Stimulated activated CD4-positive, alpha-beta T cell treated with anti-CD3 and anti-CD28 coated beads, Interleukin-12 subunit alpha, Interleukin-12 subunit beta, amount 100 ng/mL, for 24 hours (primary cell): ENCODE results near the gene AMHR2.
"Not testable (repeated sequence)": the region's sequence is repeated elsewhere in the genome, so short reads cannot be mapped to it uniquely, and the experiment has no call there.

ENCODE experiments used
- DNase-seq, 2 experiments: peaks; one replicate each; pipeline ENCODE4 v3.0.0-alpha.2; 2020; ENCODE audit warnings: low read depth in 2 of 2

The AMHR2 gene

DNA sequence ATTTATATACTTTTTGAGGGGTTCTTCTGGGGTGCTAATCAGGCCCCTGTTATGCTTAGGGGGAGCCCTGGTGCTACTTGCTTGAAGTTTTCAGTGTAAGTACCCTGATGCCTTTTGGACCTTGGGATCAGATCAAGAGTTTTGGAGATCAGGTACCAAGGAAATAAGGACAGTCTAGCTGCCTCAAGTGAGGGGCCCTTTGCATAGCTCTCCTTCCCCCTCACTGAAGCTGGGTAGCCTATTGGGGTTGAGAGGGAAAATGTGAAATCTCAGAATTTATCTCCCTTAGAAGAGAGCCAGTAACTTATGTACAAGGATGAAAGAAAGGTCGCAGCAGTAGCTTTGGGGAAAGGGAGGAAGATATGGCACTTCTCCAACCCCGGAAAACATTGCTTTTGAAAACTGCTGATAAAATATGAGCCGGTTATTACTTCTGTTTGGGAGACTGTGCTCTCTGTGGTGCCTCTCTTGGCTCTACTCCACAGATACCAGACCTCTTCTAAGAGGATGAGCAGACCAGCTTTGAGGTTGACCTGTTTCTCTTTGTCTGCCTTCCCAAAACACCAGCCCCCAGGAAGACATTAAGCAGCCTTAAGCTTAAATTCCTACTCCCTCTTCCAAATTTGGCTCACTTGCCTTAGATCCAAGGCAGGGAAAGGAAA is 8.8 kb upstream of the AMHR2 start:
- DNase-seq: no peak

DNA sequence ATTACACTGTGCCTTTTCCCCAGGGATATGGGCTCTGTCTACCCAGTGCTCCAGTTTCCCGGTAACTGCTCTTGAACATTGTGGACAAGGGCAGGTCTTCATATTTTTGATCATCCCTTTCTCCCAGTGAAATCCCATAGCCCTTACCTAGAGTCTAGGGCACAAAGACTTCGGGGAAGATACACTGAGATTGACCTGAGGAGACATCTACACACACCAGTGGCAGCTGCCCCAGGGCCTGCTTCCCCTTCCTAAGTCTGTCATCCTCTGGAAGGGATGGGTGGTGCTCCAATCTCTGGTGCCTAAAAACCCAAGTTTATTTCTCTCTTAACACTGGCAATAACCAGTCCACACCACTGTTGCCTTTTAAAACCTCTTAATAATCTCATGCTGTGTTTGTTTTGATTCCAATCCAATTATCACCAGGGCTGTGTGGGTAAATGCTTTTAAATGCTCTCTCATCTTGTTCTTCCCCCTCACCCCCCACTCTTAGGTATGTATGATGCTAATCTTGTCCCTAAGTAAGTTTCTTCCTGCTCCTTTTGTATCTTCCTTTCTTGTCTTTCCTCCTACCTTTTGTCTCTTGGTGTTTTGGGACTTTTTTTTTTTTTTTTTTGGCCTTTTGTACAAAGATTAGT is 7.8 kb upstream of the AMHR2 start:
- not testable (repeated sequence) for DNase-seq

- not testable (repeated sequence) for DNase-seq
Observed at GRCh38 chr12:53417291-53417816, 6.3 kb upstream of the AMHR2 start.

- DNase-seq: no peak
Observed at GRCh38 chr12:53418221-53418620, 5.4 kb upstream of the AMHR2 start.

- no peak for DNase-seq
Observed at GRCh38 chr12:53419756-53420155, 3.9 kb upstream of the AMHR2 start.

- not testable (repeated sequence) for DNase-seq
Observed at GRCh38 chr12:53422247-53422646, 1.4 kb upstream of the AMHR2 start.

DNA sequence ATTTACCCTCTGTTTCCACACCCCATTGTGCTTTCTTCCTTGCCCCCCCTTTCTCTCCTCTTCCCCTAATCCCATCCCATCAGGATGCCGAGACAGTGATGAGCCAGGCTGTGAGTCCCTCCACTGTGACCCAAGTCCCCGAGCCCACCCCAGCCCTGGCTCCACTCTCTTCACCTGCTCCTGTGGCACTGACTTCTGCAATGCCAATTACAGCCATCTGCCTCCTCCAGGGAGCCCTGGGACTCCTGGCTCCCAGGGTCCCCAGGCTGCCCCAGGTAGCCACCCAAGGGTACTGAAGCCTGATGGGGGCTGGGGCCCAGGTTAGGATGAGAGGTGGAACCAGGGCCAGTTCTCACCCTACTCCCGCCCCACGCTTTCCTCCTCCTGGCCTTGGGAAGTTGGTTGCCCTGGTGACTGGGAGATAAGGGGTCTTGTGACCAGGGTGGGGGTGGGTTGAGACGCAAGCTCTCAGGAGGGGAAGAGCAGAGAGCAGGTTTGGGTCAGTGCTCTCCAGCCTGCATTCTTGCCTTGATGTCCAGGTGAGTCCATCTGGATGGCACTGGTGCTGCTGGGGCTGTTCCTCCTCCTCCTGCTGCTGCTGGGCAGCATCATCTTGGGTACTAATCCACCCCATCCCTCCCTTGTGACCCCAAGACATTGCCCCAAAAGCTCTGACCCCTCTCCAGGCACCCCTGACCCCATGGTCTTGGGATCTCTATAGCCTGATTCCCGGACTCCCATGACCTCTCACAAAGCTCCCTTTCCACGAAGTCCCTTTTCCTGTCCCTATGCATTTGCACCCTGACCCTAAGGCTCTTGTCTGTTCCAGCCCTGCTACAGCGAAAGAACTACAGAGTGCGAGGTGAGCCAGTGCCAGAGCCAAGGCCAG is 1.2 kb downstream of the AMHR2 start:
- DNase-seq: no peak

DNA sequence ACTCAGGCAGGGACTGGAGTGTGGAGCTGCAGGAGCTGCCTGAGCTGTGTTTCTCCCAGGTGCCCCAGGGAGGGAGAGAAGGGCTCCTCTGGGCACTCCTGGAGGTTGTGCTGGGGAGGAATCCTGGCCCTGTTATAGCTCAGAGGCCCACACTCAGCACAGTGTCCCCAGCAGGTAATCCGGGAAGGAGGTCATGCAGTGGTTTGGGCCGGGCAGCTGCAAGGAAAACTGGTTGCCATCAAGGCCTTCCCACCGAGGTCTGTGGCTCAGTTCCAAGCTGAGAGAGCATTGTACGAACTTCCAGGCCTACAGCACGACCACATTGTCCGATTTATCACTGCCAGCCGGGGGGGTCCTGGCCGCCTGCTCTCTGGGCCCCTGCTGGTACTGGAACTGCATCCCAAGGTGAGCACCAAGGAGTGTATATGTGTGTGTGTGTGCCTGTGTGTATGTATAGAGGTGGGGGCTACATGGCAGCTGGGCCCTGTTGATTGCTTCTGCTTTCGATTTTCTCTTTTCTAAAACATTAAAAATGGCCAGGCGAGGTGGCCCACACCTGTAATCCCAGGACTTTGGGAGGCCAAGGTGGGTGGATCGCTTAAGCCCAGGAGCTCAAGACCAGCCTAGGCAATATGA is 2.0 kb downstream of the AMHR2 start:
- no peak for DNase-seq

DNA sequence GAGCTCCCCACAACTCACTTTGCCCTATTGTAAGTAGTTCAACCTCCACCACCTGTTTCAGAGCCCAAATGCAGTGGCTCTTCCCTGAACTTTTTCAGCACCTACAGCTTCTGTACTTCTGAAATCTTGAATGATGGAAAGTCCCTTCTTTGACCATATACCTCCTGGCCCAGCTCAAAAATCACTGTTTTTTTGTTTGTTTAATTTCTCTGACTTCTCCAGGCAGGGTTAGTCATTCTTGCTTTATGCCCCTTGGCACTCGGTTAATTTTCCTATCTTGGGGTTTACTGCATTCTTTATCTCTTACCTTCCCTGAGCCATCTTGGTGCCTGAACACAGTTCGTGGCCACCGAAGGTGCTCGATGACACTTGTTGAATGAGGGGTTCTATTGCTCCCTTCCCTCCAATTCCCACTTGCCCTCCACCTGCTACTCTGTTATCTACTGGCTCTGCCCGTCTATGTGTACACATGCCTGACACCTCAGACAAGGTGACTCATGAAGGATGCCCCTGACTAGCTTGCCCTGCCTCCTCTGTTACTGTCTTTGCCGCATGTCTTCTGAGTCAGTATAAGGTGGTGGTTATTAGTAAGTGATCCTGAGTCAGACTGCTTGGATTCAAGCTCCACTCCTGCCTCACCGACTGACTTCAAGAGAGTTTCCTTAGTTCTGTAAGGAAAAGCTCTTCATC is 4.4 kb downstream of the AMHR2 start:
- DNase-seq: peak in 1 of 2 experiments; percentile 22

DNA sequence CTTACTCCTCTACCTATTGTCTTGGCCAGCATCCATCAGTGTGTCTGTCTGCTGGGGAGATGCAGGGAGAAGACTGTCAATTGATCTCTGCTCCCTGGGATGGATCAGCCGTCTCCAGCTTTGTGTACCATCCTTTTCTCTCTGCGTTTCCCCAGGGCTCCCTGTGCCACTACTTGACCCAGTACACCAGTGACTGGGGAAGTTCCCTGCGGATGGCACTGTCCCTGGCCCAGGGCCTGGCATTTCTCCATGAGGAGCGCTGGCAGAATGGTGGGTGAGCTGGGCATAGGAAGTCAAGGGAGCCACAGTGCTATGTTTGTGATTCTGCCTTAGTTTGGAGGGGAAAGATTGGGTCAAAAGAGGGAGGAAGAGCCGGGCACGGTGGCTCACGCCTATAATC is 5.1 kb downstream of the AMHR2 start:
- DNase-seq: no peak

DNA sequence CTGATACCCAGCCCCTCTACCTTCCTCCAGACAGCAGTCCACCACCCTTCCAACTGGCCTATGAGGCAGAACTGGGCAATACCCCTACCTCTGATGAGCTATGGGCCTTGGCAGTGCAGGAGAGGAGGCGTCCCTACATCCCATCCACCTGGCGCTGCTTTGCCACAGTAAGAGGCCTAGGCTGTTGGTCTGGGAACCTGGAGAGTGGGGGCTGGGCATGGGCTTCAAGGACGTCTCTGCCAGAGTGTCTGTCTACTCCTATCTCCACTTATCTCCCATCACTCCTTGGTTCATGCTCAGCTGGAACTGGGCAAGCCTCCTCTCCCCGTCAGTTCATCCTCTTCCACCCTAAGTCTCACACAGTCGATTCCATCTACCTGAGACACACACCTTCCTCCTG is 6.5 kb downstream of the AMHR2 start:
- no peak for DNase-seq

DNA sequence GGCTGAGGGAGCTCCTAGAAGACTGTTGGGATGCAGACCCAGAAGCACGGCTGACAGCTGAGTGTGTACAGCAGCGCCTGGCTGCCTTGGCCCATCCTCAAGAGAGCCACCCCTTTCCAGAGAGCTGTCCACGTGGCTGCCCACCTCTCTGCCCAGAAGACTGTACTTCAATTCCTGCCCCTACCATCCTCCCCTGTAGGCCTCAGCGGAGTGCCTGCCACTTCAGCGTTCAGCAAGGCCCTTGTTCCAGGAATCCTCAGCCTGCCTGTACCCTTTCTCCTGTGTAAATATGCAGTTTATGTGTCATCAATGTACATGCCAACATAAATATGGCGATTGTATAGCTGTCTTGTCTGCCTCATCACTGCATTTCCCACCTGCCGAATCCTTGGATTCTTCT is 7.5 kb downstream of the AMHR2 start:
- no peak for DNase-seq

GRCh38 chr12:53435326-53435725 is 11.7 kb downstream of the AMHR2 start:
- not testable (repeated sequence) for DNase-seq

- not testable (repeated sequence) for DNase-seq
Observed at GRCh38 chr12:53439582-53439981, 15.9 kb downstream of the AMHR2 start.

DNA sequence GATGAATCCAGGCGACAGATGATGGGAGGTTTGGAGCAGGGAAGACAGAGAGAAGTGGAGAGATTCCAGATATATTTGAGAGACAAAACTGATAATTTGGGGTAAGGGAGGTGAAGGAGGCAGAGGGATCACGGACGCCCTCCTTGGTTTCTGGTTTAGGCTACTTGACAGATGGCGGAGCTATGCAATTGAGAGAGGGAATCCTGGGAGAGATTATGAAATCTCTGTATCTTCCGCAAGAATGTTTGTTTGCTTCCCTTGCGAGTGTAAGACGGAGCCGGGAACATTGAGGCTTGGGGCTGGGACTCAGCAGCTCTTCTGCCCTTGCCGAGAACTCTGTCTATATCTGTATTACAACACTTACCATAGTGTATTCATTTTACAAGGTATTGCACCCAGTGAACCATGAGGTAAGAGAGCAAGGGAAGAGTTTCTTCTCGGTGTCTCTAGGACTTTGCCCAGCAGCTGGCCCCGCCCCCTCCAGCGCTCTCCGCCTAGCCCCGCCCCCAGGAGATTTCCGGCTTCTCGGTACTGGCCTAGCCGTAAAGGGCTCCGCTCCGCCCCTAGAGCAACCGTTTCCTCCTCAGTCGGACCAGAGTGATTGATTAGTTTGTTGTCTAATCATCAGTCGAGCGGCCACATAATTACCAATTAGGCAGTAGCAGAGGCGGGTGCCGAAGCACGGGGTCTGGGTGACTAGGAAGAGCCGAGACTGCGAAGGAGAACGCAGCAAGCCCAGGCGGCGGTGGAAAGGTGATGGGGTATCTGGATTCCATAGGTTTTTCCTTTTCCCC is 17.6 kb downstream of the AMHR2 start, which contains the start of gene PRR13:
Gene PRR13 (plus strand): TSS at position 695 of the 794 bp plus-strand sequence. CDS start 981 bp downstream, outside the sequence.
- DNase-seq: peak; percentile 96 to 99

GRCh38 chr12:53443955-53444354 is 20.3 kb downstream of the AMHR2 start:
- no peak for DNase-seq

DNA sequence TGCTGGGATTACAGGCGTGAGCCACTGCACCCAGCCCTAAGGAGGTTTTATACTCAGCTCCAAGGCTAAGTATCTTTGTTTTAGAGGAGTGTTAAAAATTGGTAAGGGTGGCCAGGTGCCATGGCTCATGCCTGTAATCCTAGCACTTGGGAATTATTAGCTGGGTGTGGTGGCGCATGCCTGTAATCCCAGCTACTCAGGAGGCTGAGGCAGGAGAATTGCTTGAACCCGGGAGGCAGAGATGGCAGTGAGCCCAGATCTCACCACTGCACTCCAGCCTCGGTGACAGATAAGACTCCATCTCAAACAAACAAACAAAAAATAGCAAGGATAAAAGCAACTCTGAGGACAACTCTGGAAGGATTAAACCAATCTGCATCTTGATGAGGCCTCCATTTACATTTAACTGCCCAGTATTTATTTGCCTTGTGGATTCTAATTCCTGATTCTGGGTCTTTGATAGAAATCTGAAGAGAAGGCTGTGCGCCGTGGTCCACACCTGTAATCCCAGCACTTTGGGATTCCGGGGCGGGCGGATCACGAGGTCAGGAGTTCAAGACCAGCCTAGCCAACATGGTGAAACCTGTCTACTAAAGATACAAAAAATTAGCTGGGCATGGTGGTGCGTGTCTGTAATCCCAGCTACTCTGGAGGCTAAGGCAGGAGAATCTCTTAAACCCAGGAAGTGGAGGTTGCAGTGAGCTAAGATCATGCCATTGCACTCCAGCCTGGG is 21.1 kb downstream of the AMHR2 start:
- not testable (repeated sequence) for DNase-seq

DNA sequence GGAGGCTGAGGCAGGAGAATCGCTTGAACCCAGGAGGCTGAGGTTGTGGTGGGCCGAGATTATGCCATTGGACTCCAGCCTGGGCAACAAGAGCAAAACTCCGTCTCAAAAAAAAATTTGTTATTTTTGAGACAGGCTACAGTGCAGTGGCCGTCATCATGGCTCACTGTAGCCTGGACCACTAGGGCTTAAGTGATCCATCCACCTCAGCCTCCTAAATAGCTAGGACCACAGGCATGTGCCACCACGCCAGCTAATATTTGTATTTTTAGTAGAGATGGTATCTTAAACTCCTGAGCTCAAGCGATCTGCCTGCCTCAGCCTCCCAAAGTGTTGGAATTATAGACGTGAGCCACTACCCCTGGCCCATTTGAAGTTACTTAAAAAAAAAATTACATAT is 27.3 kb downstream of the AMHR2 start:
- DNase-seq: no peak

DNA sequence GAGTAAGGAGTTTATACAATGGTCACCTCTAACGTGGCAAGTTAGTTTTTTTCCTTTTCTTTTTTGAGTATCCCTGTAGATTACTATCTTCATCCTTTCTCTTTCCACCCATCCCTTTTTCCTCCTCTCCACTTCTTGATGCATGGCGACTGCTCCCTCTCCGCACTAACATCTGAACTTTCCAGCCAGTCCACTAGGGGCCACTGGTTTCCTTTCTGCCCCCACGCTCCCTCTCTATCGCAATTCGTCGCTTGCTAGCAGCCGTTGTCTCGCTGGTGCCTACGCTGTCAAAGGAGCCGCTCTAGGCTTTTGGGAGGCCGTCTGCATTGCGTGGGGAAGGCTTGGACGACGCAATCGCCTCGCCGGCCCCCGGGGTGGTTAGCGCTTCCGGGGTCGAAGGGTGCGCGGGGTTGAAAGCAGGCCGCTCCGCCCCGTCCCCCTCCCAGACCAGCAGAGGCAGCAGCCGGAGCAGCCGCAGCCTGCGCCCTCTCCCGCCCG is 28.1 kb downstream of the AMHR2 start, which contains the start of gene PCBP2:
Gene PCBP2 (plus strand): TSS at position 442 of the 498 bp plus-strand sequence. CDS start 2,699 bp downstream, outside the sequence.
- DNase-seq: peak; percentile 96
